Body of pancreas (tissue), 4 donors: ENCODE data around the gene IGSF10.

ENCODE experiments used
- POLR2A ChIP-seq, 3 donors: fragments of 450-650 bp; IDR thresholded peaks; one replicate each; pipeline ENCODE4 v1.6.1; 2016; ENCODE audit warnings: antibody characterized with exemption in 3 of 3, mild to moderate bottlenecking in 2 of 3
- TF ChIP-seq, protein P1 (sequence below), 7 experiments: fragments of 450-650 bp in 4 of 7; fragments of 200-600 bp in 3 of 7; sonication (generic) in 3 of 7; IDR thresholded peaks; one replicate each; pipeline ENCODE4 v1.5.1; 2016 to 2019; ENCODE audit warnings: antibody characterized with exemption in 7 of 7

DNA sequence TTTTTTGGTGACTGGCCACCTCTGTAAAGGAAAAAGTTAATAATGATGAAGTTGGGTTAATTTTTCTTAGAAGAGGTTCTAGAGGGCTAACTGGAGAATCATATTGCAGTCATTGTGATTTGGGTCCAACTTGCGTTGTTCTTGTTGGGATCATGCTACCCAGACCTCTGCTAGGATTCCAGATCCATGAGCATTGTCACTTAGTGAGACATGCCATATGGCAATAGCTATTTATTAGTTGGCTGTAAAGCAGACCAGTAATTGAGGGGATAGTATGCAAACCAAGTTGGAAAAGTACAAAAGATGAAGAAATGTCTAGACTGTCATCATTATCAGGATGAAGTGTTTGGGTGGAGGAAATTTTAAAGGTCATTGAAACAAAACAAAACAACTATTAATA, 45.6 kb downstream of the IGSF10 start:
- TF ChIP-seq, protein P1, sequence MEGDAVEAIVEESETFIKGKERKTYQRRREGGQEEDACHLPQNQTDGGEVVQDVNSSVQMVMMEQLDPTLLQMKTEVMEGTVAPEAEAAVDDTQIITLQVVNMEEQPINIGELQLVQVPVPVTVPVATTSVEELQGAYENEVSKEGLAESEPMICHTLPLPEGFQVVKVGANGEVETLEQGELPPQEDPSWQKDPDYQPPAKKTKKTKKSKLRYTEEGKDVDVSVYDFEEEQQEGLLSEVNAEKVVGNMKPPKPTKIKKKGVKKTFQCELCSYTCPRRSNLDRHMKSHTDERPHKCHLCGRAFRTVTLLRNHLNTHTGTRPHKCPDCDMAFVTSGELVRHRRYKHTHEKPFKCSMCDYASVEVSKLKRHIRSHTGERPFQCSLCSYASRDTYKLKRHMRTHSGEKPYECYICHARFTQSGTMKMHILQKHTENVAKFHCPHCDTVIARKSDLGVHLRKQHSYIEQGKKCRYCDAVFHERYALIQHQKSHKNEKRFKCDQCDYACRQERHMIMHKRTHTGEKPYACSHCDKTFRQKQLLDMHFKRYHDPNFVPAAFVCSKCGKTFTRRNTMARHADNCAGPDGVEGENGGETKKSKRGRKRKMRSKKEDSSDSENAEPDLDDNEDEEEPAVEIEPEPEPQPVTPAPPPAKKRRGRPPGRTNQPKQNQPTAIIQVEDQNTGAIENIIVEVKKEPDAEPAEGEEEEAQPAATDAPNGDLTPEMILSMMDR (IDR thresholded peaks at IDR 0.05), result no peak
- no peak for TF ChIP-seq POLR2A (IDR thresholded peaks at IDR 0.05)
